Measurements from ENCODE around the gene PSMB3. TPM values are rescaled to one million over a fixed set of nuclear protein-coding genes. Genes with fewer than 3 reads are reported as not detected.

The PSMB3 gene
- total and polyA plus RNA-seq, 2 donors from 2014 or later = 156 to 347 TPM

- TF ChIP-seq CTCF (IDR thresholded peaks at IDR 0.05; ENCODE audit: borderline replicate concordance, extremely low read depth, insufficient read depth) = no peak
- intact Hi-C loops (cut with DNase I) = no loop called here
These were observed 46.6 kb upstream of the PSMB3 start for GRCh38 chr17:38705803-38706504.

GRCh38 chr17:38706505-38707216 is 45.9 kb upstream of the PSMB3 start:
- peak overlapping the region; percentile 71 to 87 for H3K27ac ChIP-seq (ENCODE audit: low read depth in 2 of 2, low read length in 2 of 2)
- no peaks in the 10 kb centered on the region for H3K9me3 ChIP-seq (ENCODE audit: control insufficient read depth in 2 of 3, insufficient read depth in 1 of 3, low read length in 3 of 3)
- H3K4me3 ChIP-seq (ENCODE audit: low read length in 3 of 3) = peak overlapping the region; percentile 66 to 77 (median 72)
- peak overlapping the region; percentile 23 to 72 (median 45) for H3K9ac ChIP-seq (ENCODE audit: low read length in 3 of 3)
- TF ChIP-seq CTCF (IDR thresholded peaks at IDR 0.05; ENCODE audit: borderline replicate concordance, extremely low read depth, insufficient read depth) = no peak
- no peaks in the 10 kb centered on the region for H3K27me3 ChIP-seq (ENCODE audit: control insufficient read depth, insufficient read depth, low read length)
- H3K36me3 ChIP-seq (ENCODE audit: control insufficient read depth in 2 of 3, insufficient read depth in 3 of 3, low read length in 3 of 3) = peaks cover 0 to 10% (median 8%) of the 10 kb centered on the region in 3 donors
- peak; percentile 40 to 77 (median 60) for DNase-seq
- intact Hi-C loops (cut with DNase I) = no loop called here
- FAIRE-seq = no peak
- H3K4me1 ChIP-seq (ENCODE audit: control insufficient read depth in 2 of 3, insufficient read depth in 2 of 3, low read depth in 1 of 3, low read length in 3 of 3) = peaks cover 0 to 22% (median 2%) of the 10 kb centered on the region in 3 donors

More at GRCh38 chr17:38705803-38706504, 46.6 kb upstream of the PSMB3 start:
- Histone ChIP-seq H3K27ac (ENCODE audit: low read depth in 2 of 2, low read length in 2 of 2) (peak overlapping the region; percentile 71 to 87), H3K27me3 (ENCODE audit: control insufficient read depth, insufficient read depth, low read length) (no peaks in the 10 kb centered on the region), H3K4me3 (ENCODE audit: low read length in 3 of 3) (peak overlapping the region; percentile 66 to 77 (median 72)), H3K4me1 (ENCODE audit: control insufficient read depth in 2 of 3, insufficient read depth in 2 of 3, low read depth in 1 of 3, low read length in 3 of 3) (peaks cover 3 to 28% (median 9%) of the 10 kb centered on the region in 3 donors), H3K9me3 (ENCODE audit: control insufficient read depth in 2 of 3, insufficient read depth in 1 of 3, low read length in 3 of 3) (no peaks in the 10 kb centered on the region), H3K36me3 (ENCODE audit: control insufficient read depth in 2 of 3, insufficient read depth in 3 of 3, low read length in 3 of 3) (peaks cover 0 to 8% (median 6%) of the 10 kb centered on the region in 3 donors), H3K9ac (ENCODE audit: low read length in 3 of 3) (peak overlapping the region; percentile 23 to 72 (median 45))
- FAIRE-seq = no peak
- peak; percentile 64 to 86 (median 82) for DNase-seq

GRCh38 chr17:38707678-38708351 is 44.7 kb upstream of the PSMB3 start:
- Histone ChIP-seq H3K9me3 (ENCODE audit: control insufficient read depth in 2 of 3, insufficient read depth in 1 of 3, low read length in 3 of 3) (no peaks in the 10 kb centered on the region), H3K27ac (ENCODE audit: low read depth in 2 of 2, low read length in 2 of 2) (no peak overlapping the region), H3K36me3 (ENCODE audit: control insufficient read depth in 2 of 3, insufficient read depth in 3 of 3, low read length in 3 of 3) (peaks cover 0 to 17% (median 12%) of the 10 kb centered on the region in 3 donors), H3K4me1 (ENCODE audit: control insufficient read depth in 2 of 3, insufficient read depth in 2 of 3, low read depth in 1 of 3, low read length in 3 of 3) (peaks cover 0 to 20% (median 0%) of the 10 kb centered on the region in 3 donors), H3K4me3 (ENCODE audit: low read length in 3 of 3) (no peak overlapping the region), H3K9ac (ENCODE audit: low read length in 3 of 3) (no peak overlapping the region), H3K27me3 (ENCODE audit: control insufficient read depth, insufficient read depth, low read length) (no peaks in the 10 kb centered on the region)
- FAIRE-seq (no peak), DNase-seq (peak in 3 of 5 donors; percentile 63 to 69 (median 66))
- no peak for TF ChIP-seq CTCF (IDR thresholded peaks at IDR 0.05; ENCODE audit: borderline replicate concordance, extremely low read depth, insufficient read depth)
- intact Hi-C loops (cut with DNase I) = no loop called here
